Aorta (tissue), 5 donors: ENCODE measurements around the gene ANTXR1. TPM values are rescaled to one million over a fixed set of nuclear protein-coding genes. Genes with fewer than 3 reads are reported as not detected.

Experiments used
- ATAC-seq: fragments of 200-7000 bp; cut with Tn5 transposase; one replicate; pipeline ENCODE4 v1.9.1; 2022; ENCODE audit warnings: moderate library complexity; ENCODE audit not compliant: low FRiP score
- DNase-seq, 2 donors: peaks; one replicate each; pipeline ENCODE4 v3.0.0-alpha.2; 2020
- H3K27ac ChIP-seq, 2 donors: one replicate each; pipeline ENCODE4 v1.5.1; 2013; ENCODE audit warnings: low read length in 2 of 2, mild to moderate bottlenecking in 2 of 2, moderate library complexity in 2 of 2, control low read depth in 1 of 2, inconsistent platforms in 1 of 2, low read depth in 1 of 2
- H3K27me3 ChIP-seq, 2 donors: one replicate each; pipeline ENCODE4 v1.6.1; 2013; ENCODE audit warnings: control low read depth in 1 of 2, low read length in 1 of 2, mild to moderate bottlenecking in 1 of 2, moderate library complexity in 1 of 2; ENCODE audit not compliant: insufficient read depth in 2 of 2, control insufficient read depth in 1 of 2
- H3K36me3 ChIP-seq, 2 donors: one replicate each; pipeline ENCODE4 v1.6.1; 2013; ENCODE audit warnings: control low read depth in 1 of 2, low read length in 1 of 2, mild to moderate bottlenecking in 1 of 2; ENCODE audit not compliant: insufficient read depth in 2 of 2, control insufficient read depth in 1 of 2
- H3K4me1 ChIP-seq, 2 donors: one replicate each; pipeline ENCODE4 v1.6.1; 2013; ENCODE audit warnings: low read length in 2 of 2, control low read depth in 1 of 2, mild to moderate bottlenecking in 1 of 2, moderate library complexity in 1 of 2; ENCODE audit not compliant: insufficient read depth in 2 of 2, control insufficient read depth in 1 of 2
- H3K4me3 ChIP-seq, 2 donors: one replicate each; pipeline ENCODE4 v1.5.1; 2013; ENCODE audit warnings: low read length in 2 of 2, control low read depth in 1 of 2, mild to moderate bottlenecking in 1 of 2
- H3K9me3 ChIP-seq: one replicate; pipeline ENCODE4 v1.6.1; 2013; ENCODE audit warnings: mild to moderate bottlenecking, low read length; ENCODE audit not compliant: control insufficient read depth
- WGBS, 2 donors: extraction: QIAGEN DNeasy Blood & Tissue Kit; methylation state at CpG; one replicate each; pipeline ENCODE4 v1.1.7; 2013; 5-methylcytosine and 5-hydroxymethylcytosine counted together
- intact Hi-C, 2 donors: fragments of 100-400 bp; cut with DNase I; formaldehyde crosslinking; loops; one replicate each; pipeline versions ENCODE4 v1.14.2 to v1.15.0; 2022
- polyA plus RNA-seq, 2 donors: library from polyadenylated mRNA; stranded (reverse); fragments of 200-250 nt; gene quantifications; one replicate each; pipeline ENCODE4 v1.2.3, GENCODE V29; 2013
- total RNA-seq, 2 donors: library from RNA; stranded (reverse); fragmentation: NEBNext Ultra II Directional; extraction: Animal tissue kit (Norgen Biotek cat#: 25700); gene quantifications; one replicate each; pipeline ENCODE4 v1.2.1, GENCODE V29; 2021
- donor health status: healthy with polysubstance abuse.
- donor health status: Bipolar disorder and iron deficiency.
- donor health status: DM: no; HTN: no; CAD: no.
- donor health status: DM: no; HTN: no; CAD: no.
- donor health status: DM: yes; HTN: yes; CAD: no.

ANTXR1 gene
- total and polyA plus RNA-seq, 4 donors = 136 to 358 (median 160) TPM

DNA sequence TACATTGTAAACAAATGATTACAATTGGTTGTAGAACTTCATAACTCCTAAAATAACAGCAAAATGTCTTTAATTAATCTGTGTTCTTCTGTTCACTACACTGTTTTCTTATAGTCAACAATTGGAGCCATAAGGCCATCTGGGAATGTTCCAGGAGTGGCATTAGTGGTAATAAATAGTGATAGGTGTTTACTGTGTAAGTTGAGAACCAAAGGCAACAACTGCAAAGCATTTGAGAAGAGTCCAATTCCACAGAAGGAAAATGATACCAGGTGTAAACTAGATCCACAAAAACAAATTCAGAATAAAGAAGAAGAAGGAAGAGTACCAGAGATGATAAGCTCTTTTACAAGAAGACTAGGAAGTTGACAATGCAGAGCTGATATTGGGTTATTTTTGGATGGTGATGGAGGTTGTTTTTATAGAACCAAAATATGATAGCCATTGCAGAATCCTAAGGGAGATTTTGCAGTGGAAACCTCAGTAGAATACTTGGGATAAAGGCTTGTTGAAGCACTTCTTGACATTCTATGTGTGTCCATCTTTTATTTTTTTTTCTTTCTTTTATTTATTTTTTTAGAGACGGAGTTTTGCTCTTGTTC, 52.9 kb downstream of the ANTXR1 start:
- H3K9me3 ChIP-seq = no peaks in the 10 kb centered on the region
- H3K27me3 ChIP-seq = no peaks in the 10 kb centered on the region
- WGBS, 2 donors = 0 to 7% methylated on average over 1 of the region's 1 CpG
- peaks cover 7 to 25% of the 10 kb centered on the region in 2 donors for H3K4me1 ChIP-seq
- no peaks in the 10 kb centered on the region for H3K36me3 ChIP-seq
- ATAC-seq = no peak
- peak overlapping the region; percentile 86 to 98 for H3K27ac ChIP-seq
- intact Hi-C loops = loop anchor here in 1 of 2 donors (5.0 kb wide), 1 partner anchor 51 kb away; no protein-coding TSS in a partner anchor
- no peak for DNase-seq
- no peak overlapping the region for H3K4me3 ChIP-seq

DNA sequence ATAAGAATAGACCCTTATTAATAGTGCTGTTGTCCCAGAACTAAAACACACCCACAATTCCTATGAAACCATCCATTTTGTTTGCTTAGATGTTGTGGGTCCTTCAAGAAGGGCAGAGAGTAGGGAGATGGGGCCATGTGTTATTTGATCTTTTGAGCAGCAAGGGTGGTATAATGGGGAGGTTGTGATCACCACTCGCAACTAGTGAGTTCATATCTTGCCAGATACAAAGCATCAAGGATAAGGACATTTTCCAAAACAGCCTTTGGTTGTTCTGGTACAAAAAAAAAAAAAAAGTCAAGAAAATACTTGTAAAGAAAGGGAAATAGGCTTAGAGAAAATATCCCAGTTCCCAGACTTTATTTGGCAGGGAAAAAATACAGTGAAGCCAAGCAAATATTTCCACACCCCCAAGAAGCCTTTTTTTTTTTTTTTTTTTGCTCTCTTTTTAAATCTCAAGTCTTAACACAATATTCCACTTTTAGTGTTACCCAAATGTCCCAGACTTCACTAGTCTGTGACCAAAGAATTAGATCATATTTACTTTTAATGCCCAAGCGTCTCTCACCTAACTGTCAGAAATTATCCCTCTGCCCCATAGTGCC, 54.1 kb downstream of the ANTXR1 start:
- intact Hi-C loops = loop anchor here in 1 of 2 donors (5.0 kb wide), 1 partner anchor 50 kb away; no protein-coding TSS in a partner anchor
- ATAC-seq (peak; percentile 77), DNase-seq (no peak)
- Histone ChIP-seq H3K27me3 (no peaks in the 10 kb centered on the region), H3K9me3 (no peaks in the 10 kb centered on the region), H3K27ac (peak overlapping the region; percentile 89), H3K4me3 (no peak overlapping the region), H3K36me3 (no peaks in the 10 kb centered on the region), H3K4me1 (peaks cover 7 to 26% of the 10 kb centered on the region in 2 donors)
- WGBS, 2 donors = 4 to 7% methylated on average over 2 of the region's 2 CpGs

DNA sequence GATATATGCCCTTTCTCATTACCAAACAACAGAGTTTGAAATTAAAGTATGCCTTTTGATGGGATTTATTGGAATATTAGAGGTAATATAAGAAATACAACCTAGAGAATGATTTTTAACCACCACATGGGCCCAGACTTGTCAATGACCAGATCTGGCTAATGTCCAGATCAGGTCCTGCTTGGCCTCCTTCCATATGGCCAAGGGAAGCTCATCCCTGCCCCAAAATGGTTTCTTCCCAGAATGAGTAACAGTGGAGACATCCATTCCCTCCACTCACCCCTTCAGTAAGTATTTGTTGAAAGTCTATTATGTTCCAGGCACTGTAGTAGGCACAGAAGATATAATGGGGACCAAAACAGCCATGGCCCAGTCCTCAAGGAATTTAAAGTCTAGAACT, 54.9 kb downstream of the ANTXR1 start:
- peak overlapping the region; percentile 89 for H3K27ac ChIP-seq
- no peaks in the 10 kb centered on the region for H3K36me3 ChIP-seq
- ATAC-seq (no peak), DNase-seq (no peak)
- H3K9me3 ChIP-seq = no peaks in the 10 kb centered on the region
- H3K4me3 ChIP-seq = no peak overlapping the region
- H3K4me1 ChIP-seq = peaks cover 7 to 23% of the 10 kb centered on the region in 2 donors
- H3K27me3 ChIP-seq = no peaks in the 10 kb centered on the region
- intact Hi-C loops = loop anchor here in 1 of 2 donors (5.0 kb wide), 1 partner anchor 49 kb away; no protein-coding TSS in a partner anchor

DNA sequence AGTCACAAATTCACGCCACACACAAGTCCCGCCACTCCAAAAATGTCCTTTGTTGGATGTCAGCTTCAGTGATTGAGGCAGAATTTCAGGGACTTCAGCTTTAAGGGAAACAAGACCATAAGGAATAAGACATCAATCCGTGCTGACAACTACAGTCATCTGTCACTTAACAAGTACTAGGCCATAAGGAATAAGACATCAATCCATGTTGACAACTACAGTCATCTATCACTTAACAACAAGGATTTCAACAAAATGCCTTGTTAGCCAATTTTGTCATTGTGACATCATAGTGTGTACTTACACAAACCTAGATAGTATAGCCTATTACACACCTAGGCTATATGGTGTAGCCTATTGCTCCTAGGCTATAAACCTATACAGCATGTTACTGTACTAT, 58.0 kb downstream of the ANTXR1 start:
- ATAC-seq = no peak
- WGBS, 2 donors = 13 to 19% methylated on average over 3 of the region's 3 CpGs
- Histone ChIP-seq H3K27ac (peak overlapping the region; percentile 61 to 96), H3K27me3 (no peaks in the 10 kb centered on the region), H3K36me3 (no peaks in the 10 kb centered on the region), H3K4me3 (no peak overlapping the region), H3K9me3 (no peaks in the 10 kb centered on the region), H3K4me1 (peaks cover 11 to 25% of the 10 kb centered on the region in 2 donors)
- no peak for DNase-seq
- intact Hi-C loops = no loop called here

DNA sequence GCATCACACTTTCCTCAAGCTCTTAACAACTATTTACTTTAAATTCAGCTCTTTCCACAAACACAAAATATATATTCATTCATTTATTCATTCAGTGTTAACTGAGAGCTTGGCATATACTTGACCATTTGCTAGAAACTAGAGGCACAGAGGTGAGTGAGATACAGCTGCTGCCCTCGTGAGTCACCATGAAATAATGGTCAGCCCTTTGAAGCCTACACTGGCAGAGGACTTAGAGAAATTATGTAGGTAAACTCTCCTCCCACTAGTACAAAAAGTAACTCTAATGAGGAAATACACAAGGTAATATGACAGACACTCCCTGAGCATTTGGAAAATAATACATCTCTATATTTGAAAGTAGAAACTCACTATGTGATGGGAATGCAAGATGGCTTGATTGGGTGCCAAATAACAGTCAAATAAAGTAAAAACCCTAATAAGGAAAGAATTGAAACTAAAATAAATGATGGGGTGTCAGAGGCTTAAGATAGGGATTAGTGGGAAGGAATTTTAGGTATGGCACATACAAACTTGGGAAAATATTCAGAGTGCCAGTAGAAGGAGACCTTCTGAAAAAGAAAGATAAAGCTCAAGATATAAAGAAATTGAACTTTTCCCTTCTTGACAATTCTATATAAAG, 61.1 kb downstream of the ANTXR1 start:
- WGBS, 2 donors = 0 to 10% methylated on average over 1 of the region's 1 CpG
- H3K27ac ChIP-seq = peak overlapping the region; percentile 79 to 92

DNA sequence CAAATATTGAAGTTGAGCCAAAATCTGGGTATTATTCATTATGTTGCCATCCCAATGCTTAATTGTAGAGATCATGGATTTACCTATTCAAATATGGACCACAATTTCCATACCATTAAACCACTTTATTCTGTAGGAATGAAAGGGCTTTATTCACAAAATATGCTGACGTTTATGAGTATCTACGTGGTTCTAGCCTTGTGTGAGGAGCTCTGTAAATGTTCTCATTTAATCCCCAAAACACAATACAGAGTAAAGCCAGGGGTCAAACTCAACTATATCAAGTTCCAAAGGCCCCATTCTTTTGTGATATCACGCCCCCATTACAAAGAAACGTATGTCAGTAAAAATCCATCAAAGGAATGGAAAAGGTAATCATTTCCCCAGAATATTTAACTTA, 61.9 kb downstream of the ANTXR1 start:
- Histone ChIP-seq H3K9me3 (no peaks in the 10 kb centered on the region), H3K36me3 (peaks cover 4 to 10% of the 10 kb centered on the region in 2 donors), H3K4me3 (no peak overlapping the region), H3K27me3 (no peaks in the 10 kb centered on the region), H3K27ac (peak overlapping the region; percentile 51 to 61), H3K4me1 (peaks cover 6 to 20% of the 10 kb centered on the region in 2 donors)
- intact Hi-C loops = loop anchor here in 1 of 2 donors (5.0 kb wide), 1 partner anchor 232 kb away; no protein-coding TSS in a partner anchor
- DNase-seq (no peak), ATAC-seq (no peak)
- WGBS, 2 donors = 65 to 67% methylated on average over 4 of the region's 4 CpGs

More for the DNA sequence above, 61.1 kb downstream of the ANTXR1 start:
- Histone ChIP-seq H3K4me1 (peaks cover 6 to 26% of the 10 kb centered on the region in 2 donors), H3K9me3 (no peaks in the 10 kb centered on the region), H3K27me3 (no peaks in the 10 kb centered on the region), H3K36me3 (peaks cover 4 to 10% of the 10 kb centered on the region in 2 donors), H3K4me3 (no peak overlapping the region)
- DNase-seq (no peak), ATAC-seq (no peak)
- intact Hi-C loops = no loop called here

DNA sequence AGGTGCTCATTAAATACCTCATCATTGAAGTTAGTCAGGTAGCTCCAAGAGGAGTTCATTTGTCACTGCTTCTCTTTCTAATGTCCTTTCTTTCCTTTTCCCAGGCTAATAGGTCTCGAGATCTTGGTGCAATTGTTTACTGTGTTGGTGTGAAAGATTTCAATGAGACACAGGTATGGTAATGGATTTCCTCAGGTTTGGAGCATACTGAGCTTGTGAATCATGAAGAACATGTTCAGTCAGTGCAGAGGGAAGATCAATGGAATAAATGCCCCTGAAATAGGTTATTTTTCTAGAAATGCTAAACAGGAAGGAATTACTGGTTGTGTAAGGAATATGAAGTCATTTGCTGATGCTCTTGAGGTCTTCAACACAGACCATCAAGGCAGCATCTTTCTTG, 62.5 kb downstream of the ANTXR1 start:
- DNase-seq = no peak
- H3K27me3 ChIP-seq = no peaks in the 10 kb centered on the region
- no peak for ATAC-seq
- H3K4me1 ChIP-seq = peaks cover 4 to 14% of the 10 kb centered on the region in 2 donors
- peak overlapping the region; percentile 46 to 61 for H3K27ac ChIP-seq
- intact Hi-C loops = loop anchor here in 1 of 2 donors (5.0 kb wide), 1 partner anchor 232 kb away; no protein-coding TSS in a partner anchor
- H3K36me3 ChIP-seq = peaks cover 4 to 10% of the 10 kb centered on the region in 2 donors
- no peak overlapping the region for H3K4me3 ChIP-seq
- 97 to 100% methylated on average over 1 of the region's 1 CpG for WGBS, 2 donors
- H3K9me3 ChIP-seq = no peaks in the 10 kb centered on the region

DNA sequence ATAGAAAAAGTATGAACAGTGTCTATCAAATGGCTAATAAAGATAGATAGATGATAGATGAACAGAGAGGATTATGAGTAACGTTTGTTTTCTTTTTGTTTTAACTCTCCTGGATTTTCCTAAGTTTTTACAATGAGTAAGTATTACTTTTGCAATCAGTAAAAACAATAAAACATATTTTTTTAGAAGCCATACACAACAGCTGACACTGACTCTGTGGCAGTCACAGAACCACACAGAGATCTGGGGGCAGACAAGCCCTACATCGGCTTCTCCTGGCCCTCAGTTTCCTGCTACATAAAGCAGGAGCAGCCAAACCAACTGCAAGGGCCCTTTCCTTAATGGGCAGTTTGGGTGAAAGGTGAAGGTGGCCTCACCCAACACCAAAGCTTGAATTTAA, 63.6 kb downstream of the ANTXR1 start:
- H3K36me3 ChIP-seq = peaks cover 4 to 10% of the 10 kb centered on the region in 2 donors
- H3K9me3 ChIP-seq = no peaks in the 10 kb centered on the region
- no peaks in the 10 kb centered on the region for H3K27me3 ChIP-seq
- peak overlapping the region; percentile 80 to 82 for H3K27ac ChIP-seq
- no peak overlapping the region for H3K4me3 ChIP-seq
- ATAC-seq = no peak
- intact Hi-C loops = loop anchor here in 1 of 2 donors (5.0 kb wide), 1 partner anchor 231 kb away; no protein-coding TSS in a partner anchor
- H3K4me1 ChIP-seq = peaks cover 6 to 10% of the 10 kb centered on the region in 2 donors
- 3 to 10% methylated on average over 2 of the region's 2 CpGs for WGBS, 2 donors
- no peak for DNase-seq
